HepG2 (cell line): ENCODE data around the gene PSMC2. TPM values are rescaled to one million over a fixed set of nuclear protein-coding genes. Genes with fewer than 3 reads are reported as not detected.
A peak's percentile ranks its signal among the peaks of the same experiment; 100 is the strongest.

Experiments used
- ATF7 ChIP-seq, 2 experiments: fragments of 450-650 bp in 1 of 2; sonication (generic) in 1 of 2; formaldehyde crosslinking in 1 of 2; IDR thresholded peaks; 2 replicates each; pipeline versions ENCODE4 v1.4.0 to v1.6.1; 2016 to 2020; ENCODE audit warnings: antibody characterized with exemption in 1 of 2, mild to moderate bottlenecking in 1 of 2, missing genetic modification reagents in 1 of 2
- ATRX ChIP-seq: sonication (generic); formaldehyde crosslinking; IDR thresholded peaks from 2 replicates; pipeline ENCODE4 v1.4.0; 2020; ENCODE audit warnings: missing genetic modification reagents, borderline replicate concordance
- FOXP1 ChIP-seq, 2 experiments: fragments of 450-650 bp in 1 of 2; IDR thresholded peaks; 2 replicates each; pipeline ENCODE4 v1.6.1; 2017 to 2018; ENCODE audit warnings: antibody characterized with exemption in 1 of 2
- GZF1 ChIP-seq: sonication (generic); formaldehyde crosslinking; IDR thresholded peaks from 2 replicates; pipeline ENCODE4 v1.5.1; 2020; ENCODE audit warnings: mild to moderate bottlenecking, missing genetic modification reagents
- KAT8 ChIP-seq: IDR thresholded peaks from 2 replicates; pipeline ENCODE4 v1.6.1; 2016; ENCODE audit warnings: missing genetic modification reagents, missing compliant biosample characterization
- SRSF1 ChIP-seq: fragments of 200-400 bp; formaldehyde crosslinking; optimal IDR thresholded peaks from 2 replicates; pipeline ENCODE3; 2017; ENCODE audit warnings: mild to moderate bottlenecking, low read depth, low read length, moderate library complexity
- TFE3 ChIP-seq: IDR thresholded peaks from 2 replicates; pipeline ENCODE4 v1.6.1; 2016
- TIGD3 ChIP-seq: sonication (generic); formaldehyde crosslinking; IDR thresholded peaks from 2 replicates; pipeline ENCODE4 v1.5.1; 2020; ENCODE audit warnings: mild to moderate bottlenecking, missing genetic modification reagents, borderline replicate concordance
- USF2 ChIP-seq, 2 experiments: sonication (generic) in 1 of 2; formaldehyde crosslinking in 1 of 2; IDR thresholded peaks; 2 replicates each; pipeline versions ENCODE4 v1.5.1 to v1.6.1; 2011 to 2020; ENCODE audit warnings: borderline replicate concordance in 1 of 2, low read depth in 1 of 2, low read length in 1 of 2, mild to moderate bottlenecking in 1 of 2, missing genetic modification reagents in 1 of 2, moderate library complexity in 1 of 2
- ZBTB38 ChIP-seq: sonication (generic); formaldehyde crosslinking; IDR thresholded peaks from 2 replicates; pipeline ENCODE4 v1.5.1; 2020; ENCODE audit warnings: mild to moderate bottlenecking, missing genetic modification reagents
- ZKSCAN1 ChIP-seq: fragments of 150-350 bp; IDR thresholded peaks from 2 replicates; pipeline ENCODE4 v1.6.1; 2014; ENCODE audit warnings: low read length
- ZNF142 ChIP-seq: sonication (generic); formaldehyde crosslinking; IDR thresholded peaks from 2 replicates; pipeline ENCODE4 v1.4.0; 2020; ENCODE audit warnings: missing genetic modification reagents
- ZNF274 ChIP-seq: sonication (generic); formaldehyde crosslinking; IDR thresholded peaks from 2 replicates; pipeline ENCODE4 v1.5.1; 2020; ENCODE audit warnings: mild to moderate bottlenecking, missing genetic modification reagents
- ZNF563 ChIP-seq: sonication (generic); formaldehyde crosslinking; IDR thresholded peaks from 2 replicates; pipeline ENCODE4 v1.8.0; 2022; ENCODE audit warnings: mild to moderate bottlenecking, moderate library complexity, missing genetic modification reagents
- ZNF782 ChIP-seq: sonication (generic); formaldehyde crosslinking; IDR thresholded peaks from 2 replicates; pipeline ENCODE4 v1.4.0; 2020; ENCODE audit warnings: missing genetic modification reagents, mild to moderate bottlenecking, borderline replicate concordance
- ZNF891 ChIP-seq: sonication (generic); formaldehyde crosslinking; IDR thresholded peaks from 2 replicates; pipeline ENCODE4 v1.5.0; 2020; ENCODE audit warnings: mild to moderate bottlenecking, missing genetic modification reagents
- polyA plus RNA-seq, 8 experiments: library from polyadenylated mRNA; depleted of rRNA in 3 of 8; stranded (reverse) in 7 of 8; unstranded in 1 of 8; fragments of >200 nt; fragmentation: Illumina TruSeq in 4 of 8; extraction: Trizol in 4 of 8; gene quantifications; 2 replicates each; pipeline versions ENCODE4 v1.2.1 to v1.2.3, GENCODE V29; 2011 to 2016; ENCODE audit warnings: low read depth in 4 of 8, missing spikeins in 1 of 8, mixed read lengths in 1 of 8; ENCODE audit not compliant: insufficient read depth in 1 of 8
- total RNA-seq, 5 experiments: library from RNA; depleted of rRNA; stranded (reverse); fragments of >200 nt; fragmentation: Illumina TruSeq; extraction: Trizol; gene quantifications; 2 replicates each; pipeline ENCODE4 v1.2.3, GENCODE V29; 2016; ENCODE audit warnings: low read depth in 1 of 5

The PSMC2 gene
- total and polyA plus RNA-seq, 2 of the 13 experiments (the other 11 are each of a cell fraction or from before 2014, with no cell fraction given): 89.9 to 181 TPM

GRCh38 chr7:103344453-103345149 lies 2.8 kb upstream of the PSMC2 start, which contains the start of gene DNAJC2 (continued):
- 0 out of 2 replicates have a peak, but pooled peaks have one; percentile 59 for TF ChIP-seq ZNF142 (CRISPR knock-in tag)
- TF ChIP-seq KAT8: peak; percentile 99
- TF ChIP-seq ZNF782: no peak
- no peak; the same call in 1 of the 2 replicates for TF ChIP-seq GZF1 (CRISPR knock-in tag)
- TF ChIP-seq ZNF891: peak; percentile 81; the same call in 1 of the 2 replicates
- TF ChIP-seq FOXP1 (IDR thresholded peaks at IDR 0.05): no peak
- peak; percentile 43; the same call in 1 of the 2 replicates for TF ChIP-seq FOXP1 (CRISPR knock-in tag; IDR thresholded peaks at IDR 0.05)
- no peak for TF ChIP-seq ATRX (CRISPR knock-in tag)
- TF ChIP-seq ATF7 (IDR thresholded peaks at IDR 0.05): no peak
- peak; percentile 48; the same call in 1 of the 2 replicates for TF ChIP-seq ATF7 (CRISPR knock-in tag; IDR thresholded peaks at IDR 0.05)
- peak; percentile 62 for TF ChIP-seq ZKSCAN1
- peak; percentile 64; the same call in 1 of the 2 replicates for TF ChIP-seq TFE3 (CRISPR knock-in tag)
- TF ChIP-seq TIGD3: no peak
- no peak for TF ChIP-seq SRSF1
- peak; percentile 60; the same call in 1 of the 2 replicates for TF ChIP-seq ZNF274 (CRISPR knock-in tag)
- no peak; the same call in none of the 2 replicates for TF ChIP-seq ZBTB38 (CRISPR knock-in tag)
- peak; percentile 93 for TF ChIP-seq ZNF563 (CRISPR knock-in tag)
- TF ChIP-seq USF2 (IDR thresholded peaks at IDR 0.05; ENCODE audit: low read depth, low read length): no peak
- no peak for TF ChIP-seq USF2 (CRISPR knock-in tag; IDR thresholded peaks at IDR 0.05; ENCODE audit: borderline replicate concordance)
